Activated T-cell treated with anti-CD3 and anti-CD28 coated beads for 24 hours (primary cell): ENCODE results near the gene BTBD10.

Source experiments
- DNase-seq: peaks from one replicate; pipeline ENCODE4 v3.0.0-alpha.2; 2020; ENCODE audit warnings: low read depth

BTBD10 gene

DNA sequence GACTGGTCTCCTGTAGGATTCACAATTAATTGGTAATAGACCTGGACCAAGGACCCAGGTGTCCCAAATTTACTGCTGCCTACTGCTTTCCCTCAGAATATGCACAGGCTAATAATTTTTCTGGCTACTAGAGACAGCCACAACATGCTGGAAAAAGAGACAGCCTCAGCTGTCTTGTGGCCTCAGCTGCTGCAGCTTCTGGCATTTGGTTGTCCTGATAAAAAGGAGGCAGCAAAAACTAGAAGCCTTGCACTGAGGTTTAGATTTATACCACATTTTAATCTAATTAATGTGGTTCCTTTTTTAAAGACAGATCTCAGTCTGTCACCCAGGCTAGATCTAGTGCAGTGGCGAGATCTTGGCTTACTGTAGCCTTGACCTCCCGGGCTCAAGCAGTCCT lies 89.8 kb downstream of the BTBD10 start:
- no peak for DNase-seq

GRCh38 chr11:13368041-13368446 lies 95.0 kb downstream of the BTBD10 start:
- DNase-seq = no peak

- no peak for DNase-seq
These were observed 95.9 kb downstream of the BTBD10 start for GRCh38 chr11:13367115-13367514.

DNA sequence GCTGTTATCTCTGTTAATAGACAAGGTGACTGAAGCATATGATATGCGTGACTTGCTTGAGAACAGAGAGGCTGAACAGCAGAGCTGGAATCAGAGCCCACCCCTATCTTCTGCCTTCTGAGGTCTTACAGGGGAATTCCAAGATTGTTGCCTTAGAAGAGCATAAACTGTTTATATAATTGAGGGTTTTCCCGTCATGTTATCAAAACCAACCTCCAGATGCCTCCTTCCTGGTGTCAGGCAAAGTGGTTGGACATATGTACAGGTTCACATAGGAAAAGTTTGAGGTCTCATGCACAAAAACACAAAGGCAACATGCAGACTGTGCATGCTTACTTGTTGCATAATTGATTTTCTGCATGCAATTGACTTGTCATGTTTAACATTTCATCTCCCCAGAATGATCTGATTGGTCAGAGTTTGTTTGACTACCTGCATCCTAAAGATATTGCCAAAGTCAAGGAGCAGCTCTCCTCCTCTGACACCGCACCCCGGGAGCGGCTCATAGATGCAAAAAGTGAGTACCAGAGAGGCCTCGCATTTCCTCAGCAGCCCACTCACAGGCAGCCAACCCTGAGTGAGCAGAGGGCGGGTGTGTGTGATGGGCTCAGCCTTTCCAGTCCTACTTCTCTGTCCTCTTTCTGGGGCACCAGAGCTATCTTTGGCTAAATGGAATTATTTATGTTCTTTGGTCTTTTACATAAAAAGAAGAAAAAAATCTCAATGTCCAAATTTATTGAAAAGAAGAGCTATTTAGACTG lies 96.6 kb downstream of the BTBD10 start:
- no peak for DNase-seq

GRCh38 chr11:13364388-13364787 lies 98.6 kb downstream of the BTBD10 start:
- no peak for DNase-seq

GRCh38 chr11:13362596-13363109 lies 100.4 kb downstream of the BTBD10 start:
- no peak for DNase-seq

DNA sequence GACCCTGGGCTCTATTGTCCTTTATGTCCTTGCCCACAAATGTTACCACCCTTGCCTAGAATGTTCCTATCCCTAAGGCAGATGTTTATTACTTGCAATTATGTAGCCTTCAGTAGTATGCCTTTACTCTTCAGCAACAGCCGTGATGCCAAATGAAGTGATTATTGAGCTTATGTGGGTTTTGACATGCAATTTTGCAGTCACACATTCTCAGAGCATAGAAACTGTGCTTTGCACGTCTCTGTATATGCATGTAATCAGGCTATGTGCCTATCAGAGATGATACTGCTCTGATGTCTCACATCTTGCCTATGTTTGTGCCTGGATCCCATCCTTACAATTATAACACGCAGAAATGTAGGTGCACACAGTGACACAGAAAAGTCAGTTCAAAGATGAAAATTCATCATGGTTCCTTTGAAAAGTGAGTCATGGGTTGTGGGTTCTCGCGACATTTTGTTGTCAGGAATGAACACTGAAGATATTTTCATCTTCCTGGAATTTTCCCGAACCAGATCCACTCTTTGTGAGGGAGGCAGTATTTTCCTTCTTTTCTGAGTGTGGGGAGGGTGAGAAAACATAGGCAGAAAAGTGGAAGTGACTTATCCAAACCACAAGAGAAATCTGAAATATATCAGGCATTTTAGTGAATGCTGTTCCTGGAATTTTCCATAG lies 104.3 kb downstream of the BTBD10 start:
- DNase-seq = no peak

GRCh38 chr11:13357232-13357631 lies 105.8 kb downstream of the BTBD10 start:
- DNase-seq = no peak

- DNase-seq = no peak
These were observed 107.8 kb downstream of the BTBD10 start for GRCh38 chr11:13355191-13355590.

DNA sequence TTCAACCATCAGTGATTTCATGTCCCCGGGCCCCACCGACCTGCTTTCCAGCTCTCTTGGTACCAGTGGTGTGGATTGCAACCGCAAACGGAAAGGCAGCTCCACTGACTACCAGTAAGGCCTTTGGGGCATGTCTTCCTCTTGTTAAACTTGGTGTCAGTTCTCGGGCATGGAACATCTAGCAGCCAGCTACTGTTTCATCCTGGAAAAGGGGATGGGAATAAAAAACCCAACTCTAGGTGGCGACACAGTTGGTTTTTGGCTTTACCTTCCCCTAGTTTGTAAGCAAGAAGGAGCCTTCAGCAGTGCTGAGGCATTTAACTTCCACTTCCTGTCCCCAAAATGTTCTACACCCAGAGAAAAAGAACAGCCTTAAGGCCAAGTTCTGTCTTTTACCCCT lies 108.7 kb downstream of the BTBD10 start:
- no peak for DNase-seq

- no peak for DNase-seq
These were observed 110.3 kb downstream of the BTBD10 start for GRCh38 chr11:13352711-13353110.

DNA sequence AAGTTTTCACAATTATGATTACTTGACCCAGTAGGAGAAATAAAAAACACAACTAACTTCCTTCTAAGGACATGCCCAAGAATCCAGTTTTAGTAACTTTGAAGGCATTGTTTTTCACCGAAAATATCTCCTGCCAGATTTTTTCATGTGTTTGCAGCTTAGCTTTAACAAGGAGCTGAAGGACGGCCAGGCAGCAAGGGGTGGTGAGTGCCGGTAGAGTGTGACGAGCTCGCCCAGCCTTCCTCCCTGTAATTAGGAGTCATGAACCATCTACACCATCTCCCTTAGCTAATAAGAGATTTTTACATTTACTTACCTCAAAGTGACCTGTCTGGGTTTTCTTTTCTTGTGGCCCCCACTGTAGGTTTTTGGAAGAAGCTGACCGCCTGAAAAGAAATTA lies 113.4 kb downstream of the BTBD10 start:
- no peak for DNase-seq

DNA sequence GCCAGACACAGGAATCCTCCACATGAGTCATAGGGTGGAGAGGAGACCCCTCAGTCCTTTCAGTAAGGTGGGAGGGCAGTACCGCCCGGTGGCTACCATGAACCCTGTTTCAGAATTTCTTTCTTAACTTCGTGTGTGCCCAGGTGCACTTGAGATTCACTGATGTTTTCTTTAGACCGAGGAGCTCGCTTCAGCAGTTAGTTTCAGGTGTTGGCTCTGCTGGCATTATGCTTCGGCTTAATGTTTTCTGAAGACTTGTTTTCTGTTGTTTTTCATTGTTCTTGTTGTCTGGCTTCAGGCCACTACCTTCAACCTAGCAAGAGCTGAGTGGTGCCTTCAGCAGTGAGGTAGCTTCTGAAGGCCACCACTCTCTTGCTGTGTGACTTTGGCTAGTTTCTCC lies 114.0 kb downstream of the BTBD10 start:
- DNase-seq = no peak

GRCh38 chr11:13348305-13348704 lies 114.7 kb downstream of the BTBD10 start:
- no peak for DNase-seq

- DNase-seq = no peak
These were observed 115.1 kb downstream of the BTBD10 start for GRCh38 chr11:13347901-13348300.

- DNase-seq = no peak
These were observed 116.6 kb downstream of the BTBD10 start for GRCh38 chr11:13346470-13346869.

- DNase-seq = no peak
These were observed 118.2 kb downstream of the BTBD10 start for GRCh38 chr11:13344818-13345217.

- DNase-seq = peak; percentile 66
These were observed 118.9 kb downstream of the BTBD10 start for GRCh38 chr11:13343931-13344717.

- DNase-seq = no peak
These were observed 120.0 kb downstream of the BTBD10 start for GRCh38 chr11:13343067-13343466.

DNA sequence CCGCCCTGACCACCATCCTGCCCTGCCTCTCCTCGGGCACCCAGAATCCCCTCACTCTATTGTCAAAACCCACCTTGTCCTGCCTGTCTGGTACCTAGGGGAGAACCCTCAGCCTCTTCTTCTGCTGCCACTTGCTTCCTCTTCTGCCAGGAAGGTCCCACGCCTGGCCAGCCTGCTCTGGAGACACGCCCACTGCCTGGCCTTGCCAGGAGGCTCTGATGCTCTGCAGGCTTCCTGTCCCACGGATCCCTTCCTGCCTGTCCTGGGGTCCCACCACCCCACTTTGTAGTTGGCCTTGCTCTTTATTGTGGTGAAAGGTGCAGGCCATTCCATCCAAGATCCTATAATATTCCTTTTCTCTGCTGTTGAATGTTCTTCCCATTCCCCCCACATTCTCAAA lies 122.0 kb downstream of the BTBD10 start:
- DNase-seq = no peak

DNA sequence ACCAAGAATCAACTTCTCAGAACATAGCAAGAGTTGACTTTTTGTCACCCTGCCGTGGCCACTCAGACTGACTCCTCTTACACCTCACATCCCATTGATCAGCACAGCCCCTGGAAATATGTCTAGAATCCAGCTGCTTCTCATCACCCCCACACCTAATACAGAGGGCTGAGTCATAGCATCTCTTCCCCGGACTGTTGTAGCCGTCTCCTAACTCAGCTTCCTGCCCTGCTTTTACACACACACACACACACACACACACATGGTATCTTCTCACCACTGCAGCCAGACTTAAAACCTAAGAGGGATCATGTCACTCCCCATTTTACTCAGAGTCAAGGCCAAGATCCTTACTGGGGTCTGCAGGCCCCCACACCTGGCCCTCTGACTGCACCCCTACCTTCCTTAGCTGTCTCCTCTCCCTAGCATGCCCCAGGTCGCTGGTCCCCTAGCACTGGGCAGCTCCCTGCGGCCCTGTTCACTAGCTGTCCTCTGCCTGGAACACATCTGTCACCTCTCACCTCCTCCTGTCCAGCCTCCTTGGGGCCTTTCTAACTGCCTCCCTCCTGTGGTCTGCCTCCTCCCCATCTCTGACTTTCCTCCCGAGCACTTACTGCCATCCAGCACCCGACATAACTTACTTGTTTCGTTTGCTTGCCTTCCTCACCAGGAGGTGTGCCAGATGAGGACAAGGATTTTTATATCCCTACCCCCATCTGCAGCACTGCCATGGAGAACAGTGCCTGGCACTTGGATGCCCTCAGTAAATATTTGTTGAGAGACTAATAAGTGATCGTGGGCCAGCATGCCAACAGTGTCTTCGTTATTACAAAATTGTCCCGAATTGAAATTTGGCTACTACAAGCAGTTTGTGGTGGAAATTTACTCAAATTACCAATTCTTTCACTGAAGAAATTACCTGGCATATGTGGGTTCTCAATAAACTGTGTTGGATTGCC lies 123.5 kb downstream of the BTBD10 start:
- DNase-seq = no peak
